ENCODE data around the gene NEK9. TPM values are rescaled to one million over a fixed set of nuclear protein-coding genes. Genes with fewer than 3 reads are reported as not detected.

Gene NEK9
- total and polyA plus RNA-seq, 9 of the 15 experiments (the other 6 are each of a cell fraction or from before 2014, with no cell fraction given): 2.8 to 39.6 (median 19.8) TPM

DNA sequence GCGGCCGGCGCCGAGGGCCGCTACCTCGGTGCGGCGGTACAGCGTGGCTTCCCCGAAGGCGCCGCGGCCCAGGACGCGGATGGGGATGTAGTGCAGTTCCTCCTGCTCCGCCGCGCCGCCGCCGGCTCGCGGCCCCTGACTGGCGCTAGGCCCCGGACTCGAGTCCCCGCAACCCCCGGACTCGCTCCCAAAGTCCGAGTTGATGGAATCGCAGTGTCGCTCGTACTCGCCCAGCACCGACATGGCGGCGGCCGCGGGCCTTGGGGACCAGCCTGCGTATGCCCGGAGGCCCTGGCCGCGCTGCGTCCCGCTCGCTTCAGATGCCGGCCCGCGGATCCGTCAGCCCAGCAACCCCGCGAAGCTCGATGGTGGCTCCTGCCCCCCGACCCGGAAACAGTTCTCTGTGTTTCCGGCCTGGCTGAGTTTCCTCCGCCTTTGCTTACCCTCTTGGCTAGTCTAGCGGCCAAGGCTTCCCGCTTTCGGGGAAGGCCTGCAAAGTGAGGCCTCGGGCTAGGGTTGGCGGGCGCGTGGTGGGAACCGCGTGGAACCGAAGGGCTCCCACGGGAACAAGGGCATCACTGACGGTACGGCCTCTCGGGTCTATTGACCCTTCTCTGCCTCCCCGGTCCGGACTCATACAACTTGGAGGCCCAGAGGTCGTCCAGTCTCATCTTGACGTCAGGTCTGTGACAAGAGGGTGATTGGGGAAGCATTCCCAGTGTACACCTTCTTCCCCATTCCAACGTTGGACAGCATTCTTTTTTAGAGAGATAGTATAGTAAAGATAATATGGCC, at the start of gene NEK9 (continued):
- TF ChIP-seq FOXA3 (CRISPR knock-in tag; conservative IDR thresholded peaks at IDR 0.05 in 1 of 2, IDR thresholded peaks at IDR 0.05 in 1 of 2) (0 out of 4 replicates have a peak, but pooled peaks of 1 of the 2 experiments have one; percentile 21), ZNF324 (CRISPR knock-in tag; IDR thresholded peaks at IDR 0.05) (no peak), ZNF431 (CRISPR knock-in tag; IDR thresholded peaks at IDR 0.05) (no peak; the same call in 1 of the 2 replicates), ZEB2 (IDR thresholded peaks at IDR 0.05) (no peak), ESRRA (IDR thresholded peaks at IDR 0.05; ENCODE audit: borderline replicate concordance, low read depth) (peak; percentile 79; the same call in 1 of the 2 replicates), NFRKB (IDR thresholded peaks at IDR 0.05; ENCODE audit: low read depth) (peak; percentile 91; the same call in 1 of the 2 replicates), MTA2 (IDR thresholded peaks at IDR 0.05; ENCODE audit: low read depth) (peak; percentile 40; the same call in 1 of the 2 replicates), POLR3G (IDR thresholded peaks at IDR 0.05; ENCODE audit: extremely low read depth, insufficient read length, insufficient replicate concordance) (no peak), RAD51 (IDR thresholded peaks at IDR 0.05; ENCODE audit: borderline replicate concordance, low read depth) (no peak; the same call in 1 of the 2 replicates), EHMT2 (IDR thresholded peaks at IDR 0.05) (peak; percentile 75; the same call in 1 of the 2 replicates), HIVEP1 (CRISPR knock-in tag; IDR thresholded peaks at IDR 0.05) (no peak), RFX5 (IDR thresholded peaks at IDR 0.05; ENCODE audit: low read depth, low read length) (no peak), PHB (CRISPR knock-in tag; IDR thresholded peaks at IDR 0.05) (no peak), TAF1 (IDR thresholded peaks at IDR 0.05; ENCODE audit: control insufficient read depth, extremely low read depth, insufficient read depth, low read length, severe bottlenecking) (peak; percentile 82), TAL1 (IDR thresholded peaks at IDR 0.05) (no peak), XRCC4 (IDR thresholded peaks at IDR 0.05; ENCODE audit: extremely low read depth, insufficient read depth, insufficient read length) (no peak)
- TF ChIP-seq, protein P1, sequence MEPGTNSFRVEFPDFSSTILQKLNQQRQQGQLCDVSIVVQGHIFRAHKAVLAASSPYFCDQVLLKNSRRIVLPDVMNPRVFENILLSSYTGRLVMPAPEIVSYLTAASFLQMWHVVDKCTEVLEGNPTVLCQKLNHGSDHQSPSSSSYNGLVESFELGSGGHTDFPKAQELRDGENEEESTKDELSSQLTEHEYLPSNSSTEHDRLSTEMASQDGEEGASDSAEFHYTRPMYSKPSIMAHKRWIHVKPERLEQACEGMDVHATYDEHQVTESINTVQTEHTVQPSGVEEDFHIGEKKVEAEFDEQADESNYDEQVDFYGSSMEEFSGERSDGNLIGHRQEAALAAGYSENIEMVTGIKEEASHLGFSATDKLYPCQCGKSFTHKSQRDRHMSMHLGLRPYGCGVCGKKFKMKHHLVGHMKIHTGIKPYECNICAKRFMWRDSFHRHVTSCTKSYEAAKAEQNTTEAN (CRISPR knock-in tag; IDR thresholded peaks at IDR 0.05): no peak
- TF ChIP-seq, protein P2, sequence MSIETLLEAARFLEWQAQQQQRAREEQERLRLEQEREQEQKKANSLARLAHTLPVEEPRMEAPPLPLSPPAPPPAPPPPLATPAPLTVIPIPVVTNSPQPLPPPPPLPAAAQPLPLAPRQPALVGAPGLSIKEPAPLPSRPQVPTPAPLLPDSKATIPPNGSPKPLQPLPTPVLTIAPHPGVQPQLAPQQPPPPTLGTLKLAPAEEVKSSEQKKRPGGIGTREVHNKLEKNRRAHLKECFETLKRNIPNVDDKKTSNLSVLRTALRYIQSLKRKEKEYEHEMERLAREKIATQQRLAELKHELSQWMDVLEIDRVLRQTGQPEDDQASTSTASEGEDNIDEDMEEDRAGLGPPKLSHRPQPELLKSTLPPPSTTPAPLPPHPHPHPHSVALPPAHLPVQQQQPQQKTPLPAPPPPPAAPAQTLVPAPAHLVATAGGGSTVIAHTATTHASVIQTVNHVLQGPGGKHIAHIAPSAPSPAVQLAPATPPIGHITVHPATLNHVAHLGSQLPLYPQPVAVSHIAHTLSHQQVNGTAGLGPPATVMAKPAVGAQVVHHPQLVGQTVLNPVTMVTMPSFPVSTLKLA (conservative IDR thresholded peaks at IDR 0.05): peak; percentile 50 to 64
- TF ChIP-seq, protein P3, sequence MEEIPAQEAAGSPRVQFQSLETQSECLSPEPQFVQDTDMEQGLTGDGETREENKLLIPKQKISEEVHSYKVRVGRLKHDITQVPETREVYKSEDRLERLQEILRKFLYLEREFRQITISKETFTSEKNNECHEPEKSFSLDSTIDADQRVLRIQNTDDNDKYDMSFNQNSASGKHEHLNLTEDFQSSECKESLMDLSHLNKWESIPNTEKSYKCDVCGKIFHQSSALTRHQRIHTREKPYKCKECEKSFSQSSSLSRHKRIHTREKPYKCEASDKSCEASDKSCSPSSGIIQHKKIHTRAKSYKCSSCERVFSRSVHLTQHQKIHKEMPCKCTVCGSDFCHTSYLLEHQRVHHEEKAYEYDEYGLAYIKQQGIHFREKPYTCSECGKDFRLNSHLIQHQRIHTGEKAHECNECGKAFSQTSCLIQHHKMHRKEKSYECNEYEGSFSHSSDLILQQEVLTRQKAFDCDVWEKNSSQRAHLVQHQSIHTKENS (CRISPR knock-in tag; IDR thresholded peaks at IDR 0.05): no peak
- TF ChIP-seq, protein P4, sequence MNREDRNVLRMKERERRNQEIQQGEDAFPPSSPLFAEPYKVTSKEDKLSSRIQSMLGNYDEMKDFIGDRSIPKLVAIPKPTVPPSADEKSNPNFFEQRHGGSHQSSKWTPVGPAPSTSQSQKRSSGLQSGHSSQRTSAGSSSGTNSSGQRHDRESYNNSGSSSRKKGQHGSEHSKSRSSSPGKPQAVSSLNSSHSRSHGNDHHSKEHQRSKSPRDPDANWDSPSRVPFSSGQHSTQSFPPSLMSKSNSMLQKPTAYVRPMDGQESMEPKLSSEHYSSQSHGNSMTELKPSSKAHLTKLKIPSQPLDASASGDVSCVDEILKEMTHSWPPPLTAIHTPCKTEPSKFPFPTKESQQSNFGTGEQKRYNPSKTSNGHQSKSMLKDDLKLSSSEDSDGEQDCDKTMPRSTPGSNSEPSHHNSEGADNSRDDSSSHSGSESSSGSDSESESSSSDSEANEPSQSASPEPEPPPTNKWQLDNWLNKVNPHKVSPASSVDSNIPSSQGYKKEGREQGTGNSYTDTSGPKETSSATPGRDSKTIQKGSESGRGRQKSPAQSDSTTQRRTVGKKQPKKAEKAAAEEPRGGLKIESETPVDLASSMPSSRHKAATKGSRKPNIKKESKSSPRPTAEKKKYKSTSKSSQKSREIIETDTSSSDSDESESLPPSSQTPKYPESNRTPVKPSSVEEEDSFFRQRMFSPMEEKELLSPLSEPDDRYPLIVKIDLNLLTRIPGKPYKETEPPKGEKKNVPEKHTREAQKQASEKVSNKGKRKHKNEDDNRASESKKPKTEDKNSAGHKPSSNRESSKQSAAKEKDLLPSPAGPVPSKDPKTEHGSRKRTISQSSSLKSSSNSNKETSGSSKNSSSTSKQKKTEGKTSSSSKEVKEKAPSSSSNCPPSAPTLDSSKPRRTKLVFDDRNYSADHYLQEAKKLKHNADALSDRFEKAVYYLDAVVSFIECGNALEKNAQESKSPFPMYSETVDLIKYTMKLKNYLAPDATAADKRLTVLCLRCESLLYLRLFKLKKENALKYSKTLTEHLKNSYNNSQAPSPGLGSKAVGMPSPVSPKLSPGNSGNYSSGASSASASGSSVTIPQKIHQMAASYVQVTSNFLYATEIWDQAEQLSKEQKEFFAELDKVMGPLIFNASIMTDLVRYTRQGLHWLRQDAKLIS (CRISPR knock-in tag; IDR thresholded peaks at IDR 0.05): peak; percentile 43; the same call in 1 of the 2 replicates
